Measurements from ENCODE around the gene GLIPR1L2.

- TF ChIP-seq CTCF (IDR thresholded peaks at IDR 0.05; ENCODE audit: low read depth, low read length) = no peak
- no peak for TF ChIP-seq EZH2phosphoT487 (IDR thresholded peaks at IDR 0.05; ENCODE audit: low read depth)
Observed at GRCh38 chr12:75455839-75456238, 65.0 kb downstream of the GLIPR1L2 start.
